GM21447 (cell line): ENCODE results near the gene HLCS.
A peak's percentile ranks its signal among the peaks of the same experiment; 100 is the strongest.

Source experiments
- ATAC-seq: cut with Tn5 transposase; IDR thresholded peaks from one replicate; pipeline ENCODE4 v1.9.1; 2021; ENCODE audit not compliant: unreplicated experiment

The HLCS gene

DNA sequence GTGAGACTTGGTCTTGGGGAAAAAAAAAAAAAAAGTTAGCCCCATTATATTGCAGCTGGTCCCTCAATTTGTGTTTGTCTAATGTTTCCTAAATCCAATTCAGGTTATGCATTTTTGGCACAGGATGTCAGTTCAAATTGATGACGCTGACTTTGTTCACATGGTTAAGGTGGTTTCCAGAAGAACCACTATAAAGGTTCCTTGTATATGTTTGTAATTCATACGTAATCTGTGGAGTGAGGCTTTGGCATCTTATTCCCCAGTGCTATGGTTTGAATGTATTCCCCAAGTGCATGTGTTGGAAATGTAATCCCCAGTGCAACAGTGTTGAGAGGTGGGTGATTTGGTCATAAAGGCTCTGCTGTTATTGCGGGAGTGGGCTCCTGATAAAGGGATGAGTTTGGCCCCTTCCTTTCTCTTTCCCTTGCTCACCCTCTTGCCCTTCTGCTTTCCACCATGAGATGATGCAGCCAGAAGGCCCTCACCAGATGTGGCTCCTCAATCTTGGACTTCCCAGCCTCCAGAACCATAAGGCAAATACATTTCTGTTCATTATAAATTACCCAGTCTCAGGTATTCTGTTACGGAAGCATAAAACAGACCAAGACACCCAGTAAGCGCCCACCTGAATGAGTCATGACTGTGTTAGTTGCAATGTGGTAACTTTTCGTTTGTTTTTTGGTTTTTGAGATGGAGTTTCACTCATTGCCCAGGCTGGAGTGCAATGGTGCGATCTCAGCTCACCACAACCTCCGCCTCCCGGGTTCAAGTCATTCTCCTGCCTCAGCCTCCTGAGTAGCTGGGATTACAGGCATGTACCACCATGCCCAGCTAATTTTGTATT is 19.5 kb upstream of the HLCS start:
- no peak for ATAC-seq

DNA sequence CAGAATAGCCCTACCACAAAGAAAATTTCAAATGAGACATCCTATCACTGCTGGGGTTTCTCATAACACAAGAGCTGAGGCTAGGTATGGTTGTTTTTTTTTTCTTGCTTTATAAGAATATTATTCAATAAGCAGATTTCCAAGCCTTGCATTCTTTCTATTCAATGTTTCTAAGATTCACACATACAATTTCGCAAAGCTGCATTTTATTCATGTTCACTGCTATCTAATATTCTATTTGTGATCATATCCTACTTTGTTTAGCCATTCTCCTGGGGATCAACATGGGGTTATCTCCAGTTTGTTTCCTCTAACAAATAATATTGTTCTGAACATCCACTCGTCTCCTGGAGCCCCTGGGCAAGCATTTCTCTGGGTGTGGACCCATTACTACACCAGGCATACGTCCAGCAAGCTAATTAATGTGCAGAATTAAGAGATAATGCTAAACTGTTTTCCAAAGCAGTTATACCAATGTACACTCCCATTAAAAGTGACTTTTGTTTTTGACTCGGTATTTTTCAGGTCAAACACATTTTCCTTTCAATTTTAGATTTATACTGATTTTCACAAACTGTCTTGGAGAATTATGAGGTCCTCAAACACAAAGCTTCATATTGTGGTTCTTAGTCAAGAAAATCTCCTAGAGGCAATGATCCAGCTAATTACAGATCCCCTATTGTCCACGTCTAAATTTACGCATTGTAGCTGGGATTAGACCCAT is 15.7 kb upstream of the HLCS start:
- ATAC-seq, result no peak

DNA sequence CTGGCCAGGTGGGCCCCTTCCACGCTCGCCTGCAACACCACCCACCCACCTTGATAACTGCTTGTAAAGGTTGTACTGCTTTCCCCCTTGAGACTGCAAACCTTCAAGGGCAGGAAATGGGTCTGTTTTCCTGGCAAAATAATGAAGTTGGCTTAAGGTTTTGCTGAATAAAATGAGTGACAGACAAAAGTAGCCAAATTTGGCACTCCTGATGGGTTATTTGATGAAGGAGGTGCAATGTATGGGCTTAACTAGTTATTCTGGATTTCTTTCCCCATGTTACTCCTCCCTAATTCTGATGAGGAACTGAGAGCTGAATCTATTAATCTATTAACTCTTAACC is 14.6 kb upstream of the HLCS start:
- no peak for ATAC-seq

DNA sequence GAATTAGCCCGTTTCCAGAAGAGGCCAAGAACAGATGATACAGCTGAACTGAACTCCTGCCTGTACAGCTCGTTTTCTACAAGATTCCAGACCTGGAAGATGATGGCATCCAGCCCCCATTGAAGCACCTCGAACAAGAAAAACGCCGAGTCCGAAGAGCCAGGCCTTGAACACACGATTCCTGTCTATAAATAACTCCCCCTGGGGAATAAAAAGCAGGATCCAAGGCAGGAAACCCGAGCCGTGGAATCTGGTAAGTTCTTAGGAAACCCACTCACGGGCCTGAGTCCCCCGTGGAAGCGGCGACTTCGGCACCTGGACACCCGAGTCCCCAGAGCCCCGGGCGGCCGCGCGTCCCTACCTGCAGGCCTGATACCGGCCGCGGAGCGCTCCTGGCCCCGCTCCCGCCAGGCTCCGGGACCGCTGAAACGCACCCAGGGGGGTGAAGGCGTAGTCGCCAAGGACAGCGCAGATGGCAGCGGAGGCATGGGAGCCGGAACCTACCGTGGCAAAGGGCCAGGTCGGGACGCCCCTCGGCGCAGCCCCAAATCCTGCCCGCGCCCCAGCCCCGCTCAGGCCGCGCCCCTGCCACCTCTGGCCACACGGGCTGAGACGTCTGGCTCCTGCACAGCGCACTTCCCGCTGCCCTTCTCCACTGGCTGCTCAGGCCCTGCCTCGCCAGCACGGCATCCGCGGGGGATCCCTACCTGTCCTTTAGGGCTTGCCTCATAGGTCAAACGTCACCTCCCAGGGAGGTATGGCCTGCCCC is 14.0 kb upstream of the HLCS start:
- no peak for ATAC-seq

DNA sequence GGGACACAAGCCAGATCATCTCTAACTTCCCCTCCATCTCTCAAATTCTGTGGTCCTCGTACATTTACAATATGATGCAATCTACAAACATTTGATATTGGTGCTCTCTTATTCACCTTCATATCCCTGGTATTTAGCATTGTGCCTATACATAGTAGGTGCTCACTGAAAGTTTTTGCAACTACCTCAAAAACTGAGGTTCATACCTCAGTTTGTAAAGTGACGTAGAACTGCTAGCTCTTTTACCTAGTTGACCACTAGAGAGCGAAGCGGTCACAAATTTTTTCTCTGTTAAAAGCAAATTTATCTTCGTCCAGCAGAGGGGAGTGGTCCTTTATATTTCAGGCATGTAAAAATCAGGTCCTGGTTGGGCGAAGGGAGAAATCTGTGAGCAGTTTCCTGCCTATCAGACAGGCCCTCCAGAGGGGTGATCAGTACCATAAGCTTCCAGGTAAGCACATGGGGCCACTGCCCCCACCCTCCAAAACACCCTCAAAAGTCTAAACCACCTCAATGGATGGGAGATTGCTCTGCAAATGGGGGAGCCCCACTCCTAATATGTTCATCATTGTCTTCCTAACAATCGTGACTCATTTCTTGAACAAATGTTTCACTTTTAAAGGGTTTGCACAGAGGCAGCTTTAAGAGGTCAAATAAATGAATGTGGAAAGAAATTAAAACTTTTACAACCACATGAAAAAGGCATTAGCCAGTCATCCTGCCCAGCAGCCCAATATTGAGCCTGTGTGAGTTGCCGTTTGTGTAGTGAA is 10.6 kb upstream of the HLCS start:
- ATAC-seq, result peak; percentile 80

DNA sequence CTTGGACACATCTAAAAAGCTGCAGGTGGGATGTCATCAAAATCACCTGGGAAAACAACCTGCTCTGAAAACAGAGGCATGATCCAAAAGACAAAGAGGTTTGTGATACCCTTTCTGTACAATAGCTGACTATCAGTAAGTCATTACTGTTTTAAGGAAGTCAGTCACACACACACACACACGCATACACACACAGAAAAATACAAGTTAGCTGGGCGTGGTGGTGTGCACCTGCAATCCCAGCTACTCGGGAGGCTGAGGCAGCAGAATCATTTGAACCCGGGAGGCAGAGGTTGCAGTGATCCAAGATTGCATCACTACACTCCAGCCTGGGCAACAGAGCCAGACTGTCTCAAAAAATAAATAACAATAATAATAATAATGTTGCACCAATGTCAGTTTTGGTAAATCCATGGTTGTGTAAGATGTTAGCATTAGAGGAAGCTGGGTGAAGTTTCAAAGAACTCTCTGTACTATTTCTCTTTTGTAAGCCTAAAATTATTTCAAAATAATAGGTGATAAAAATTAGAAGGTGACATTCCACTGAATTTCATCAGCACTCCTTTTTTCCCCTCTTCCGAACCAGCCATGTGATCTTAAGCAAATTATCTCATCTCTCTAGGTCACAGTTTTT is 9.9 kb upstream of the HLCS start:
- ATAC-seq, result no peak

DNA sequence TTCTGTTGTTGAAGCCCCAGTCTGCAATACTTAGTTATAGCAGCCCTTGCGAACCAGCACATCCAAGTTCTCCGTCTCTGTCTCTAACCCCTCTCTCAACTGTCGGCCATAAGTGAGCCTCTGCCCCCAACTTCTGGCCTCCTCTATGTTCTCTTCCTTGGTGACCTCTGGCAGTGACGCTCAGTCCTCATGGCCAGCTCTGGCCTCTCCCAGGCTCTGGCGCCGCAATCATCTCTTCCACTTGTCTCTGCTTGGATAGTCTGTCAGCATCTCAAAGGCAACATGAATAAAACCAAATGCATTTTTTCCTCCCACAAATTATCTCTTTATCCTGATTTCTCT is 8.4 kb upstream of the HLCS start:
- ATAC-seq, result no peak

DNA sequence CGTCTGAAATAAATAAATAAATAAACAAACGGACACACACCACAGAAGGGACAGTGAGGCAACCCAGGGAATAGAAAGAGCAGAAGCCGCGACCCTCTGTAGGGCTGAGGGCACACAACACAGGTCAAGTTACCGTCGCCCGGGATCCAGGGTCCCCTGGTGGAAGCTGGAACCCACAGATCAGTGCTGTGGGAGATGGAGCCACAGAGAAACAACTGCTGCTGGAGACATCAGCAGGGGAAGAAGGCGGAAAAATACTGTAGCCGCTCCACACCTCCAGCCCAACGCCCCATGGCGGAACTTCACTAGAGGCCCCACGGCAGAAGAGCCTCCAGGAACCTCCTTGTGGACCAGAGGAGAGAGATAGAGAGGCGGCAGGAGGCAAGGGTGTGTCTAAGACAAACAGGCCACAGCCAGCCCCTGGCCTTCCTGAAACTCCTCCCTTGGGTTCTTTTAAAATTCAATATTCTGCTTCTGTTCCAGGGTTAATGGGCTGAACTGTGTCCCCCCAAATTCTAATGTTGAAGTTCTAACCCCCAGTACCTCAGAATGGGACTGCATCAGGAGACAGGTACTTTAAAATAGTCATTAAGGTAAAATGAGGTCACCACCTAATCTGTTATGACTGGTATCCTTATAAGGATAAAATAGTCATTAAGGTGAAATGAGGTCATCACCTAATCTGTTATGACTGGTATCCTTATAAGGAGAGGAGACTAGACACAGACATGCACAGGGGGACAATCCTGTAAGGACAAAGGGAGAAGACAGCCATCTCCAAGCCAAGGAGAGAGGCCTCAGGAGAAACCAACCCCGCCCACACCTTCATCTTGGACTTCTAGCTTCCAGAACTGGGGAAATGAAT is 7.7 kb upstream of the HLCS start:
- ATAC-seq, result no peak

DNA sequence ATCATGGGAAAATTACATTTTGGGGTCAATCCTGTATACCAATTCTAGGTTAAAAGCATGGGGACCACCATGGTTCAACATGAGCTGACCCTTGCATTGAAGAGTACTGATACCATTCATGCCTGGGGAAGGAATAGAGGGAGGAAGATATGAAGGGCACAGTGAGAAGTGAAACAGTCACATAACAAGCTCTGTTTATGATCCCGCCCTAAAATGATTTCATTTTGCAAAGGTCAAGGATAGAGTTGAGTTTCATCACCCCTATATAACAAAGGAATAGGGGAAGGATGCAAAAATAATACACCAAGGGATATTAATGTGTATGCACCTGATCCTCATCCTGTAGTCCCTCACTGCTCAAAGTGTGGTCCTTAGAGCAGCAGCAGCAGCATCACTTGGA is 2.5 kb upstream of the HLCS start:
- ATAC-seq, result no peak

DNA sequence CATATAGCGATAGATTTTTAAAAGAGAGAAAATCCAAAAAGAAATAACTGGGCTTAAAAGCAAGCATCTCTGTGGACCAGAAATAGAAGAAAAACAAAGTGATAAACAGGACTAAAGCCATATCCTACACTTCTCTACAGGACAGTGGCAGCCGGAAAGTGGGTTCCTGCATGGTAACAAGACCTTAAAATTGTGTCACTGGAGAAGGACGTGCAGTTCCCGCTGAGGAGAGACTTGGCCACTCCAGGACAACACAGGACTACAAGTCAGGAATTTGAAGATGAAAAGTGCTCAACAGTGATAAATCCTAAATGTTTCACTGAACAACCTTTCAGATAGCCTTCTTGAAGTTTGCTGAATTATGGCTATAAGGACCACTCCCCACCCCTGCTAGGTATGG is 1.9 kb upstream of the HLCS start:
- no peak for ATAC-seq

DNA sequence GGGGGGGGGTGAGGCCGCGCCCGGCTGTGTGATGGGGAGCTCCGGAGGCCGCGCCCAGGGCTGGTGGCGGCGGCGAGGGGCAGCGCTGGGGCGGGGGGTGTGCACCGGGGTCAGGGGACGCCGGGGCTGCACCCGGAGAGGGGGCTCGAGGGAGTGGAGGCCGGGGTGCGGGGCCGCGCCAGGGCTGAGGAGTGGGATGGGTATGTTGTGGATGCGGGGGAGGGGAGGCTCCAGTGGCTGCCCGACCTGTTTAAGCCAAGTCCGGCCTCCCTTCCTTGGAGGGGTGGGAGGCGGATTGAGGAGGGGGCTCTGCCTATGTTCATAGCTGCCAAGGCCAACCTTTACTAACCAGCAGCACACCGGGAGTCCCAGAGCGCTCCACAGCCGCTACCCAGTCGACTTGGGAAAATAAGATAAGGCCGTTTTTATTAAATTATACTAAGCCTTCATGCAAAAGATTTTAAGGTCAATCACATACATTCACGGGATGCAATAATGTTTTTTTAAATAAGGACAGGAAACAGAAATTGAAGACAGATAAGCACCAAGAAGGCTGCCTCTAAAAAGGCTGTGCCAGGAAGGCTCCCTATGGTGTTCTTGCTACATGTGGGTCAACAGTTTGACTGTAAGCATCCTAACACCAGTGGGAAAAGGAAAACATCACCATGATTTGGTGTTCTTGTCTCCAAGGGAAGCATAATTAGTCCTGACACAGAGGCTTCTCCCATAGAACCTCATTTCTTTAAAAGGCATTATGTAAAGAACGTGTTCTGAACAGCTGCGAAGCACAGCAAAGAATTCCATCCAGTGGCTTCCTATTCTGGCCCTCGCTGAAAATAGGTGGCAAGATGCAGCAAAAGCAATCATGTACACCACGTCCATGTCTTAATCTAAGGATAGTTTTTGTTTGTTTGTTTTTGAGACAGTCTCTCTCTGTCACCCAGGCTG is 626 bp upstream of the HLCS start:
- ATAC-seq, result peak; percentile 19

DNA sequence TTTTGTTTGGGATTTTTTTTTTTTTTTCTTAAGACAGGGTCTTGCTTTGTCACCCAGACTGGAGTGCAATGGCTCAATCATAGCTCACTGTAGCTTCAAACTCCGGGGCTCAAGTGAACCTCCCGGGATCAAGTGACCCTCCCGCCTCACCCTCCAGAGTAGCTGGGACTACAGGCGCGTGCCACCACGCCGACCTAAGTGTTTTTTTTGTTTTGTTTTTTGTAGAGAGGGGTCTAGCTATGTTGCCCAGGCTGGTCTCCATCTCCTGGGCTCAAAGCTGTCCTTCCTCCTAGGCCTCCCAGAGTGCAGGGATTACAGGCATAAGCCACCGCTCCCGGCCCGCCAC is 776 bp downstream of the HLCS start:
- no peak for ATAC-seq

DNA sequence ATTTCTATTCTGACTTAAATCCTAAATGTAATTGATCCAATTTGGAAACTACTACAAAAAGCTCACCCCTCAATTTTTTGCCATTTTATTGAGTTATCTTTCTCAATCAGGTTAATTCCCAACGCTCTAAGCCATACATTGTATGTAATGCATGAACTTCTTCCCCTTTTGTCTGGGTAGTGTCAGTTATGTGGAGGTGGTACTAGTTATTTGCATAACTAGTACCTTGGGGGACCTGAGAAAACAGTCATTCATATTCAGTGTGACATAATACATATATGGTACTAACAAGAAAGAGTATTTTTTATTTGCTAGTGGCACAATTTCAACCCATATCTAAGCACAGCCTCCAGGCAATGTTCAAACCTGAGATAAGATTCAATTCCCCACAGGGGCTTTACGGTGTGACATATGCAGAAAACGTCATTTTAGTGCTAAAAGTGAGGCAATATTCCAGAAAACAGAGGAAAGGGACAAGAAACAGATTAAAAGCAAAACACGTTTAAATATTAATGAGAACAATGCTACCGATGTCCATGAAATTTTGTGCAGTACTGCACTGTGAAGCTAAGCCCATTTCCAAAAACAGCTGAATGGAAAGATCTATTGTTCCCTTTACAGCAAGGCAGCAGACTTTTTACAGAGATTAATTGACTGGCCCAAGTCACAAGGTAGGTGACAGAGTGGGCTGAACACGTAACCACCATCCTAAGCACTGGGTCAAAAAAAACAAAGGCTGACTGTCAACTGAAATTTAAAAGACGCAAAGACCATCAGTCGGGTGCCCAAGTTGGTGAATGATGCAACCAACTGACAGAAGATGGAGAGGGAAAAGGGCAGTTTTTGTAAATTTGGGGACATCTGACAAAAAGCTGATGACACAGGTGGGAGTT is 1.4 kb downstream of the HLCS start:
- no peak for ATAC-seq

DNA sequence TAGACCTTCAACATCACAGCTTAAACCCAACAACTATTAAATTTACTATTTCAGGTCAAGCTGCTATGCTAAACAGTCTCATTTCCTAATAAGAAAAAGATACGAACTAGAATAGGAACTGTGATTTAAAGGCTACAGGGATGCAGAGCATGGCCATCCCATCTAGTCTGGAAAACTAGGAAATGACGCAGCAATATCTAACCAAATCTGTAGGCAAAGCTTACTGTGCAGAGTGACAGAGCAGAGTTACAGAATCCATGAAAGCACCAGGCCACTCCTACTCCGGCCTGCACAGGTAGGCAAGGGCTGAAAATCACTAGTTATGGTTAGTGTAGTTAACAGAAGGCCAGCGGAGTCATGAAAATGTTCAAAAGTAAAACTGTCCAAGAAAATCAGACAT is 2.1 kb downstream of the HLCS start:
- ATAC-seq, result no peak

DNA sequence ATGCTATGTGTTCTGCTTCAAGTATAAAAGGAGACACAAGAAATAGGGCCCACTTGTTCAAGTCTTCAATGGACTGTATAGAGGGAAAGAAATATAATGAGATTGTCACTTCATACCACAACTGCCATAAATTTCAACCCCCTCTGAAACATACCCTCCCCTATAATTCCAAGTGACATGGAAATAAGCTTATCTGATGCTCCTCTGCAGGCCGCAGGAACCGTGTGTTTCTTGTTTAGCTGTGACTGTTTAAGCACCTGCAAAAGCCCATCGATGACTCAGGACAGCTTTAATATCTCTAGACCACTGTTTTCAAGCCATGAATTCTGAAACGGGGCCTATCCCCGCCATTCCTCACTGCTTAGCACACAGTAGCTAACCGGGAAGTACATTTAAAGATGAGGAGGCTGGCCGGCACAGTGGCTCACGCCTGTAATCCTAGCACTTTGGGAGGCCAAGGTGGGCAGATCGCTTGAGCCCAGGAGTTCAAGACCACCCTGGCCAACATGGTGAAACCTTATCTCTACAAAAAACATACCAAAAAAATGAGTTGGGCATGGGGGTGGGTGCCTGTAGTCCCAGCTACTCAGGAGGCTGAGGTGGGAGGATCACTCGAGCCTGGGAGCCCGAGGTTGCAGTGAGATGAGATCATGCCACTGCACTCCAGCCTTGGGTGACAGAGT is 4.2 kb downstream of the HLCS start:
- no peak for ATAC-seq

DNA sequence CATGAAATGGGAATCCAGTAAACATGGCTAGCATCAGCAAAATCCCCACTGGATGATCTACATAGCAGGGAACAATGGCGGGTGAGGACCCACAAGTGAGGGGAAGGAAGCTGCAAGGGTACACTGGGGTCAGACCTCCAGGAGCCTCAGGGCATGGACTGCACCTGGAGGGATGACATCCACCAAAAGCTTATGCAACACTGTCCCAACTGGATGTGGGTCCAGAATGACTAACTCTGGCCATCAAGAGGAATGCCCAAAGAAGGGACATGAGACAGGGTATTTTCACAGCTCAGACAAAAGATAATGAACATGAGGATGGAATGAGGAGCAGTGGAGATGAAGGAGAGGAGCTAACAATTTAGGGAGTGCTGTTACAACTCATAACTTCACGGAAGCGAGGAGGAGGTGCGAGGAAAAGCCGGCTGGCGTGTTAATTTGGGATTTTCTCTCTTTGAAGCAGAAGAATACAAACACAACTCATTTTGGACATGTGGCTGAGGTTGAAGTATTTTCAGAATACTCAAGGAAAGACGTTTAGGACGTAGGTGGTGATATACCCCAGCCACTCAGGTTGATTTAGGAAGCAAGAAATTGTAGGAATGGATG is 5.7 kb downstream of the HLCS start:
- no peak for ATAC-seq
